Right hindlimb (tissue), 1 donor: ENCODE results near the gene RNGTT.

Experiments
- DNase-seq: peaks from one replicate; pipeline ENCODE4 v3.0.0-alpha.2; 2018

The RNGTT gene

DNA sequence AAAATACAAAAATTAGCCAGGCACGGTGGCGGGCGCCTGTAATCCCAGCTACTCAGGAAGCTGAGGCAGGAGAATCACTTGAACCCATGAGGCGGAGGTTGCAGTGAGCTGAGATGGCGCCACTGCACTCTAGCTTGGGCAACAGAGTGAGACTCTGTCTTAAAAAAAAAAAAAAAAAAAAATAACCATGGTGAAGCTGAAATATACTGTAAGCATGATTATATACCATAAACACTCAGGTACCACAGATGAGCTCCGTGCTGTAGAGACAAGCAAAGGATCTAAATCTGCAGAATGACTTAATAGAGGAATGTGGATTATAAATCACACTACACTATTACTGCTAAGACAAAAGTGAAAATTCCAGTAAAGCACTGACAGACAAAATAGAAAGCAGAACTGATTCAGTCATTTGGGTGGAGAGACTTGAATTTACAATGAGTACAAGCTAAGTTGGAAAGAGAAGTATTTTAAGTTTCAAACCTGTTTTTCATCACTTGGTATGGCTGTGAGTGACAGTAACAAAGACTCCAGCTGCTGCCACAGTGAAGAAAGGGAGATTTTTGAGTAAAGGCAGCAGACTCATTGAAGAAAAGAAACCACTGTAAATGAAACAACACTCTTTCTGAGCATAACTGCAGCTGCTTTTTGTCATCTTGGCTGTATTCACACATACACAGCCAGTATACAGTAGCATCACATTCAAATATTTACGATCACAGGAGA lies 322.1 kb downstream of the RNGTT start:
- DNase-seq, result no peak

GRCh38 chr6:88637761-88638545 lies 325.5 kb downstream of the RNGTT start:
- DNase-seq, result no peak

DNA sequence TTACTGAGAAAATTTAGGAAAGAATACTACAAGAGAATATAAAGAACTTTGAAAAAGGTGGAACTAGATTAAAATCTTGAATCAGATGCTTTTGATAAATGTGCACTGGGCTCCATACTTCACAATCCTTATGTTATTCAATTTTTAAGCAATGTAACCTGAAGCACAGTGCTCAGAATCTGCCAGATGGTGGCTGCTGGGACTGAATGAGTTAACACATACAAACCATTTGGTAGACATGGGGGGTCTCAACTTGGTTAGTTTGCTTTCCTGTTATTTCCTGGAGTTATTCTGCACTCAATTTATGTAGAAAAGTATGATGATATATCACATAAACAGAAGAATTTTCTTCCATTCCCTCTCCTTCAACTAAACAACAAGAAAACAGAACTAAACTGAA lies 326.5 kb downstream of the RNGTT start:
- DNase-seq, result no peak

GRCh38 chr6:88633782-88634181 lies 329.6 kb downstream of the RNGTT start:
- no peak for DNase-seq

DNA sequence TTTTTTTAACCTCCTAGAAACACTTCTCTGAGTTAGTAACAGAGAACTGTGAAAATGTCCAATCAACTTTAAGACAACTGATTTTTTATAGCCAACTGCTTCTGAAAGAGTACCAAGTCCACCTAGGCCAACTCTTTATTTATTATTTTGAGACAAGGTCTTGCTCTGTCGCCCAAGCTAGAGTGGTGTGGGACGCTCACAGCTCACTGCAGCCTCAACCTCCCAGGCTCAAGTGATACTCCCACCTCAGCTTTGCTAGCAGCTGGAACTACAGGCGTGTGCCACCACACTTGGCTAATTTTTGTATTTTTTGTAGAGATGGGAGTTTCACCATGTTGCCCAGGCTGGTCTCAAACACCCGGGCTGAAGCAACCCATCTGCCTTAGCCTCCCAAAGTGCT lies 331.6 kb downstream of the RNGTT start:
- DNase-seq, result no peak

- DNase-seq, result no peak
These were observed 333.5 kb downstream of the RNGTT start for GRCh38 chr6:88629838-88630494.

GRCh38 chr6:88626460-88626859 lies 337.0 kb downstream of the RNGTT start:
- no peak for DNase-seq

GRCh38 chr6:88623531-88623930 lies 339.9 kb downstream of the RNGTT start:
- DNase-seq, result no peak

DNA sequence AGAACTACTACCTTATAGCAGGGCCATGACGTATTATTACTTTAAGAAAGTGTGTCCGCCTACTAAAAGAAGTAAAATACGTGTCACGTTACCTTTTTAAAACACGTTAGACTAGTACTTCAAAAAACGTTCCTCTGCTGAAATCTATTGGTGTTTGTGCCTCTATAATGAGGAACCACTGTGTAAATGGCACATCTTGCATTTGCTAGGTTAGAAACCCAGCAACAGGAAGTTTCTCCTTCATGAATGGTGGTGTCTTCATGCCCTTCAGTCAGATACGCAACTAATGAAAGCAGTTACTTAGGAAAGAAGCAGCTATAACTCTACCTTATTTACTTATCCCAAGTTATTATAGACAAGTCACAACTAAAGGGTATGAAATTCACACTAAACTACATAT lies 343.5 kb downstream of the RNGTT start:
- DNase-seq, result no peak

DNA sequence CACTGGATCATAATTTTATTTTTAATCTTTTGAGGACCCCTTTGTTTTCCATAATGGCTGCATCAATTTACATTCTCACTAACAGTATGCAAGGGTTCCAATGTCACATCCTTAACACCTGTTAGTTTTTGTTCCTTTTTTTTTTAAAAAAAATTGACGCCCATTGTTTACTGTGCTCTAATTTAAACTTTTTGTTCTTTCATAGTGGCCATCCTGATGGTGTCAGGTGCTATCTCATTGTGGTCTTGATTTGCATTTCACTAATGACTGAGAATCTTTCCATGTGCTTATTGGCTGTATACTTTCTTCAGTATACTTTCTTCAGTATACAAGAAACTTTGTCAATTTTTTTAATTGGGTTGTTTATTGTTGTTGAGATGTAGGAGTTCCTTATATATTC lies 347.0 kb downstream of the RNGTT start:
- DNase-seq, result no peak

DNA sequence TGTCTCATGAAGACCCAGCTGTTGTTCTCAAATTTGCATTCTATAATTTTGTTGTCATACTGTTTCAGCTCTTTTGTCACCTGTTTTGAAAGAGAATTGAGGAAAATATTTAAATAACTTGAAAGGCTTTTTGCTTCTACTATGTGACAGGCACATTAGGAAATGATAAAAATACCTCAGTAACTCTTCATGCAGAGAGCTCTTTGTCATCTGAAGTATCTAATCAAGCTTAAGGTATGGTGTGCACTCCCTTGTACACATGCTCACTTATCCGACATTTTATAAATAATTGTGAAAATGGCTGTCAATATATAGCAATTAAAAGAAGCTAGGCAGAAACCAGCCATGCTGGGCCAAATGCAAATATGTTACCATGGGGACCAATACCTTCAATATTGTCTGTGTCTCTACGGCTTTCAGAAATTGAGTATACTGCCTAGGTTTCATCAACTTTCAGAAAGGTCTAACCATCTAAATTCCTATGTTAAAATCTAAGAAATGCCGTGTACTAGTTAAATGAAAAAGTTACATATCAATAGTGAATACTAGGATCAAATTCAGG lies 349.0 kb downstream of the RNGTT start:
- no peak for DNase-seq

DNA sequence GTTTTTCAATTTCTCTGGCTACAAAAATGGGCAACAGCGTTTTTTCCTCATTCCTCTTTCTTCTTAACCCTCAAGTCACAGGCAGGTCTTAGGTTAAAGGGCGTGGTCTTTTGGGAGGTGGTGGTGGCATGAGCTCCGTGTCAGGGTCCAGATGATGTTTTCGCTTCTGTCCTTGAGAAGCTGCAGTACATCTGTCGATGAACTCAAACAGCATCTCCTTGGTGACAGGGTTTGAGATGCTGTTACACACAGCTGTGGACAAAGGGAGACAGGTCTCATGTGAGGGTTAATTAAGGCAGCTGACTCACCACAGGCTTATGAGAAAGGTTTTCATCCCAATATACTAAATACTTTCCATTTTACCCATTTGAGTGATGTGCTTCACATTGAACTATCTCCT lies 350.8 kb downstream of the RNGTT start:
- no peak for DNase-seq

GRCh38 chr6:88611721-88612120 lies 351.7 kb downstream of the RNGTT start:
- DNase-seq, result no peak

- DNase-seq, result no peak
These were observed 353.4 kb downstream of the RNGTT start for GRCh38 chr6:88609983-88610382.

DNA sequence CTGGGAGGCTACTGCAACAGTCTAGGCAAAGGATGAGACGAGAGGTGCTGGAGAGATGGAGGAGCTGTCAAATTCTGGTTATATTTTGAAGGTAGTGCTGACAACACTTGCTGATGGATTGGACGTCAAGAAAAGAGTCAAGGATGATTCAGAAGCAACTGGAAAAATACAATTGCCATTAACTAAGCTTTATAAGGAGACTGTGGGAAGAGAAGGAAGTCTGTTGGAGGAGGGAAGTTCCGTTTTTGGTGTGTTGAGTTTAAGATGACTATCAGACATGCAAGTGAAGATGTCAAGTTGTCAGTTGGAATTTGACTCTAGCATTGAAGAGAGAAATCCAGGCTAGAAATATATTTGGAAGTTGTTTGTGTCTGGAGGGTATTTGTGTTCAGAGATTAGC lies 358.1 kb downstream of the RNGTT start:
- DNase-seq, result no peak

DNA sequence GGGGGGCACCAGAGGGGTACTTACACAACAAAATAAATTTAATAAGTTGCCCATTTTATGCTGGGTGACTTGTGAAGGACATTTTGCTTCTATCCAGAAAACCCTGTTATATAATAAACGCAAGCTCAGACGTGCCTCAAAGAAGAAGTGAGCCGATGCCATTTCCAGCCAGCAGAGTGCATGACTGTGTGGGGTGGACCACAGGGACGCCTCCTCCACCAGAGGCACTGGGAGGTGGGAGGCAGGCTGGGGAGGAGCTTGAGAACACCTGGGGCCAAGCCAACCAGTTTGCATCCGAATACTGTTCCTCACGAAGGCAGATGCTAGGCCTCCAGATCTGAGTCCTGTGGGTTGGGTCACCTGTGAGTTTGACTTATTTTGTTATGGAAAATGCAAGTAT lies 363.8 kb downstream of the RNGTT start:
- DNase-seq, result no peak

DNA sequence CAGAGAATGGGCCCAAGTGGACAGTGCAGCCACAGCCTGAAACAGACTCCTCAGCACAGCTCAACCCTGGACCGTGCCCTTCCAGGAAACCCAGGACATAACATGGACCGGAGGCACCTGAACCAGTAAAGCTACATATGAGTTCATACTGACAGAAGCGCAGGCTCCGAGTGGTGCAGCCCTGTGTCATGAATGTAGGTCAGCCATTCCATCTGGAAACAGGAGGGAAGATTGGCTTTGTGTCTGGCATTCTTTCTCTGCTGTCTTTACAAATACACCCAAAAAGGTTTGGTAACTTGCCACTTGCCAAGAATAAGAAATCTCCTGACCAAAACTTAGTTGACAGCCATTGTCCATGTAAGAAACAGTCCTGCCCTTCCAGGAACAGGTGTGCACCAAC lies 366.6 kb downstream of the RNGTT start:
- no peak for DNase-seq

- DNase-seq, result no peak
These were observed 374.5 kb downstream of the RNGTT start for GRCh38 chr6:88588938-88589337.

GRCh38 chr6:88587150-88587520 lies 376.3 kb downstream of the RNGTT start:
- DNase-seq, result no peak

DNA sequence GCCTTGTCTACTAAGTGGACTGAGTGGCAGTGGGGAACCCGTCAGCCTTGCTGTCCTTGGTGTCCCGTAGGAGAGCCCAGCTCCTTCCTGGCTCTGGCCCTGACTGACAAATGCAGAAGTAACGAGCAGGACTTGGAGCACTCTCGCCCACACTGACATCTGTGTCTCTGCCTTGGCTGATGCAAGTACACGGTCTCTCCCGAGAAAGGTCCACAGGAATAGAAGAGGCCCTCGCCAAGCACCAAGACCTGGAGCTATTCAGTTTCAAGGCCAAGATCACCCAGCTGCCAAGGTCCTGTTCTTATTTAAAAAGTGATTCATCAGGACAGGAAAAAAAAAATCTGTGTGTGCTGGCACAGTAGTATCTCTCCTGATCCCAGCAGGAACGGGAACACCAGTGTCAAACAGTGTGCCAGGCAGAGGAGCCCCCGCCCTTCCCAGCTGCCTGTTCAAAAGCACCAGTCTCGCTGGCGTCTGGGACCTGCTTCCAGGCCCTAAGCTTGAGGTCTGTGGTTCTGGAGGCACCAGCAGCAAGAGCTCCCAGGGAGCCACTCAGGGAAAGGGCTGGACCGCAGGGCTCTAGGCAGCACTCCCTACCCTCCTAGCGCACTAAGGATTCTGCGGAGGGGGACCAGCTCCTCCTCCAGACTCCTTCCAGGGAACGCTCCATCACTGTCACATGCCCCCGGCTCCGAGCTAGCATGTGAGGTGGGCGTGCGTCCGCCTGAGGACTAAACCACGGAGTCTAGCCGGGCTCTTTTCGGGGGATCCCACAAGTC lies 376.9 kb downstream of the RNGTT start:
- DNase-seq, result no peak

DNA sequence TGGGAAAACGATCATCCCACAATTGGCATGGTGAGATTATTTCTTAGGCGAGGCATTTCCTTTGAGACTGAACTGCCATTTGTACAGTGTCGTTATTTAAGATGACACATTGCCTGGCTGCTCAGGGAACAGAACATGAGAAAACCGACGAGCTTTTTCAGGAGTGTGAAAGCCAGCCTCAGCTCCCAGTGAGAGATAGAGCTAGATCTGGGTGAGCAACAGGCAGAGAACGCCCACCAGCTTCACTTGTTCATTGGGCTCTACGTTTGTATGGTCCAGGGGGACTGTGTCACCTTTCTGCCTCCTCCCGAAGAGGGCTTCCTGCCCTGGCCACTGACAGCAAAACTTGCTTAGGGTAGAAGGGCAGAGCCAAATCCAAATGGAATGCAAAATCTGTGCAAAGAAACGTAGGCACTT lies 378.1 kb downstream of the RNGTT start:
- no peak for DNase-seq

- no peak for DNase-seq
These were observed 378.7 kb downstream of the RNGTT start for GRCh38 chr6:88584581-88585275.
